Urothelium cell line (cell line): ENCODE results near the gene NINL.
"Not testable (repeated sequence)": the region's sequence is repeated elsewhere in the genome, so short reads cannot be mapped to it uniquely, and the experiment has no call there.

ENCODE experiments used
- DNase-seq: peaks from one replicate; pipeline ENCODE4 v3.0.0; 2011; ENCODE audit warnings: low spot score, mixed read lengths
- FAIRE-seq: peaks from 2 replicates; lab custom pipeline; 2011; peaks lifted over from hg19 to GRCh38; lab: Jason Lieb, UNC

NINL gene

DNA sequence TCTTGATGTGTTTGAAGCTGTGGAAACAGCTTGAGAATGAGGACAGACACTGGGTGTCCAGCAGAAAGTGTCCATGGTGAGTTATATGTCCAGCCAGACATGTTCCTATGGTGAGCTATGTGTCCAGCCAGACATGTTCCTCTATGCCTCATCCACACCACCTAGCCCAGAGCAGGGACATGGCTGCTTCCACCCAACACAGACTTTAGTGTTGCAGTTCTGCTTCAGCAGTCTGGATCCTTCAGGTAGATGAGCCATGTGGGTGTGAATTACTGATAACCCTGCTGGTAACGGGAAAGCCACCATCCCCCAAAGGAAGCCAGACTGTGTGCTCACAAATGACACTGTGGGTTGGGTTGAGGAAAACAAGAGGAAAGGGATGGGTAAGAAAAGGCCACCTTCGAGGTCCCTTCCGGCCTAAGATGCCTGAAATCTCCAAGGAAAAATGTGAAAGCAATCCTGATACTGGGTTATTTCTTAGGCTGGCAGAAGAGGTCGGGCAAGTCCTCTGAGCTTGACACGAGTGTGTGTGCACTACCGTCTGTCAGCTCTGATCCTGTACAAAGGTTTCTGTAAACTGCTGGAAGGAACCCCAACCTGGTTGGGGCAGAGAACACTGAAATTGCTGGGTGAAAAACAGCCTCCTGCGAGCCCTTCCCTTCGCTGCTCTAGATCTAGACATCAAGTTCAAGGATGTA, 77.8 kb downstream of the NINL start:
- FAIRE-seq = no peak
- DNase-seq = no peak

- DNase-seq (no peak), FAIRE-seq (no peak)
Observed at GRCh38 chr20:25504366-25505135, 80.8 kb downstream of the NINL start.

GRCh38 chr20:25503936-25504335, 81.4 kb downstream of the NINL start:
- no peak for DNase-seq
- FAIRE-seq = no peak

DNA sequence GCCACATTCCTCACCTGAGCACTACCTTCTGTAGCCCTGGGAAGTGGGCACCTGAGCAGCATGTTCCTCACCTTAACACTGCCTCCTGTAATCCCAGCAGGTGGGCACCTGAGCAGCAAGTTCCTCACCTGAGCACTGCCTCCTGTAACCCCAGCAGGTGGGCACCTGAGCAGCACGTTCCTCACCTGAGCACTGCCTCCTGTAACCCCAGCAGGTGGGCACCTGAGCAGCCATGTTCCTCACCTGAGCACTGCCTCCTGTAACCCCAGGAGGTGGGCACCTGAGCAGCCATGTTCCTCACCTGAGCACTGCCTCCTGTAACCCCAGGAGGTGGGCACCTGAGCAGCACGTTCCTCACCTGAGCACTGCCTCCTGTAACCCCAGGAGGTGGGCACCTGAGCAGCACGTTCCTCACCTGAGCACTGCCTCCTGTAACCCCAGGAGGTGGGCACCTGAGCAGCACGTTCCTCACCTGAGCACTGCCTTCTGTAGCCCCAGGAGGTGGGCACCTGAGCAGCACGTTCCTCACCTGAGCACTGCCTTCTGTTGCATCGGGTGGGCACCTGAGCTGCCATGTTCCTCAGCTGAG, 82.2 kb downstream of the NINL start:
- not testable (repeated sequence) for FAIRE-seq, DNase-seq

GRCh38 chr20:25500880-25501351, 84.4 kb downstream of the NINL start:
- DNase-seq = no peak
- FAIRE-seq = no peak

DNA sequence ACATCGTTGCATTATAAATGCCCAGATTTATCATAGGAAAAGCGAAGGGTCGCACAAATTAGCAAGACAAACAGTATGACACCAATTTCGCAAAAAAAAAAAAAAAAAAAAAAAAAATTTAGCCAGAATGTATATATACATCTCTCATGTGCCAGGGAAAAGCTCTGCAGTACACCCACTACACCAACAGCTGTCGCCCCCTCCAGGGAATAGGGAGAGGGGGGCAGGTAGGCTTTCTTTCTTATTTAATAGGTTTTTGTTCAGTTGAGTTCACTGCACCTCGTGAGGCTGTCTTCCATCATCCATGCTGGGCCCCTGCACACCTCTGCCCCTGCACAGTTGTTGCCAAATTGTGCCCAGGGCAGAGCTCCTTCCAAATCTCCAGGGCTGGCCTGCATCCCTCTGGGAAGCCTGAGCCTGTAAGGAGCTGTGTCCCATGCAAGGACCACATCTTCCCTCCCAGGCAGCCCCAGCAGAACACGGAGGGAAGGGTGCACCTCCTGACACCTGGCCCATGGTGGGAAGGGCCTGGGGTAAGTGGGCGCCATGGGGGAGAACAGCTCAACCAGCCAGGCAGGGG, 85.4 kb downstream of the NINL start:
- DNase-seq (no peak), FAIRE-seq (no peak)

DNA sequence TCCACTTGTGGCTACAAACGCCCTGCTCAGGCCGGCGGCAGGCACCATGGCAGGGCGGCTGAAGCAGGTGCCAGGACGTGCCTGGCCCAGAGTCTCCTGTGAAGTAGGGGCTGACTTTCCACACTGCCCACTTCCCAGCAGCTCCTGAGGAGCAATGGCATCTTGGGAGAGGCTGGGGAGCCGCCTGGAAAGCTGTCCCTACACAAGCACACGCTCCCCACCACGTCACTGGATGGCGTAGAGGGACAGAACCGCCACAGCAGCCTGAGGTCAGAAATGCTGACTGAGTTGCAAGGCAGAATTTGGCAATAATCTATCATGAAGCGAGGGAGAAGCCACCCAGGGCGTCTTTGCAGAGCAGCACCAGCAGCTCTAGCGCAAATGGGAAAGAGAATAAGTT, 86.3 kb downstream of the NINL start:
- FAIRE-seq (no peak), DNase-seq (no peak)

DNA sequence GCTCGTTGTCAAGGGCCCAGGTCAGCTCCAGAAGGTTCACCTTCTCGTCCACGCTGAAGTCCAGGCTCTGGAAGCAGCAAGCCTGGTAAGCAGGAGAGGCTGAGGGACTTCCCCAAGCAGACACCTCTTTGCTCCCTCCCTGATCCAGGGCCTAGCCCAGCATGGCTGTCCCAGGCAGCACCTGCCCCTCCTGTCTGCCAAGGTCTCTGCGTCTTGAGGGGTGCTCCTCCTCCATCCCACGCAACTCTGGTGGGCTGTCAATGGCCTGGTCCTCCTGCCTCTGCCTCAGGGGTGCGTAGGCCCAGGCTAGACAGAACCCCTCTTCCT, 87.1 kb downstream of the NINL start:
- FAIRE-seq = no peak
- no peak for DNase-seq

DNA sequence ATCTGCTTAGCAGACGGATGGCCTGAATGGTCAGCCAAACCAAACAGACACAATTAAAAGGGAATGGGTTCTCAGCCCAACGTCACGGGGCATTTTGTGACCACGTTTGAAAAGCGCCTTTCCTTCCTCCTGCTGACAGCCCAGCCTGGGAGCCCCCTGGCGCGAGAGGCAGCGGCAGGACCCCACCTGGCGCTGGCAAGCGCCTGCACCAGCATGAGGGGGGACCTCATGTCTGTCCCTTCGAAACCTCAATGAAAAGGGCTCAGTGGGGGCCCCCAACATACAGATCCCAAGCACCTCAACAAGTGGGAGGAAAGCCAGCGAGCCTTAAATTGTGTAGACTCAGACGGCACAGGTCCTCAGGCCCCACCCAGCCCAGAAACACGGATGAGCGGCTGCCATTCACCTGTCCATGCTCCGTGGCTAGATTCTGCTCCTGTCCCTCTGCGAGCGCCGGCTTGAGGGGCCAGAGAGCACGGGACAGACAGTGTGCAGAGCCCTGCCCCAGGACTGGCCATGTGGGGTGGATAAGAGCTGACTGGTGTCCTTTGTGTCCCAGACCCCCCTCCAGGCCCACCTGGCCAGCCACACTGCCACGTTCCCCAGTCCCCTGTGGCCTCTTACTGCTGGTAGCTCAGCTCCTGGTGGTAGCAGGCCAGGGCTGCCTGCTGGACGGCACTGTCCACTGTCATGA, 87.6 kb downstream of the NINL start:
- FAIRE-seq (no peak), DNase-seq (no peak)

DNA sequence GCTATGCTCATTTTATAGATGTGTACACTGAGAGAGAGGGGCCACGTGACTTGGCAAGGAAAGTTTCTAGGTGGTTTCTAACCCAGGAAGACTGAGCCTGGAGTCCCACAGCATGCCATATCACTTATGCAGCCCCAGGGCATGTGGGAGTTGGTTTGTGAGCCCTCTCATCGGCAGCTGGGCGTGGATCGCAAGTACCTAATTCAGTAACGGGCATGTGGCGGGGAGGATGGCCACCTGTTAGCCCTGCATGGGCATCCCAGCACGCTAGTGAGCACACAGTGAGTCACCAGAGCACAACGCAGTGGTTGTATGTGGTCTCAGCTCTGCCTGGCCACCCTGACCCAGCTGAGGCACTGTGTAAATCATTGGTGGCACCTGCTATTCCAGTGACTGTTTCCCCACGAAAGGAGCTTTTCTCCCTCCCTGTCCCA, 88.3 kb downstream of the NINL start:
- DNase-seq = no peak
- no peak for FAIRE-seq

- FAIRE-seq (no peak), DNase-seq (no peak)
Observed at GRCh38 chr20:25496165-25496967, 89.0 kb downstream of the NINL start.

- DNase-seq (no peak), FAIRE-seq (no peak)
Observed at GRCh38 chr20:25495189-25495824, 90.0 kb downstream of the NINL start.

GRCh38 chr20:25494506-25495188, 90.7 kb downstream of the NINL start:
- FAIRE-seq (no peak), DNase-seq (no peak)

DNA sequence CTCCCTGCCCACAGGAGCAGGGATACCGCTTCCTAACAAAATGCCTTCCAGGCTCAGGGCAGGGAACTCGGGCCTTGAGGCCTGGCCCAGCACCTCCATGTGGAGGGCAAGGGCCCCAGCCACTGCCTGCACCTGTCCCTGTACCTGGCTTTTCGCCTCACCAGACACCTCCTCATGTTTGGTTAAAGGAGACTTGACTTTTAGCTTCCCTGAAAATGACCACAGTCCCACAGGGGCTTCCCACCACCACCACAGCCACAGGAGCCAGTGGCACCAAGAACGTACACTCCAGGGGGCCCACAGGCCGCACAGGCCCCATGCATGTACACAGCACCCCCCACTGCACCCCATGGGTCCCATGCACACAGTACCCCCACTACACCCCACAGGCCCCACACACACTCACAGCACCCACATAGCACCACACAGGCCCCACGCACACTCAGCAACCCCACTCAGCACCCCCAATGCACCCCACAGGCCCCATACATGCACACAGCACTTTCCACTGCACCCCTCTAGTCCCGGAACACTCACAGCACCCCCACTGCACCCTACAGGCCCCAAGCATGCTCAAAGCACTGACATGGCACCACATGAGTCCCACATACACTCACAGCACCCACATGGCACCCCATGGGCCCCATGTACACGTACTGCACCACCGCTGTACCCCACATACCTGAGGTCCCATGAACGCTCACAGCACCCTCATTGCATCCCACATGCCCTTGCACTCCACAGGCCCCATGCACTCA, 91.4 kb downstream of the NINL start:
- DNase-seq = no peak
- FAIRE-seq = no peak

- no peak for DNase-seq
- FAIRE-seq = no peak
Observed at GRCh38 chr20:25493137-25493536, 92.2 kb downstream of the NINL start.

- FAIRE-seq (no peak), DNase-seq (no peak)
Observed at GRCh38 chr20:25491446-25492038, 93.8 kb downstream of the NINL start.

GRCh38 chr20:25490656-25491445, 94.5 kb downstream of the NINL start:
- FAIRE-seq (no peak), DNase-seq (no peak)
